HepG2 (cell line): Measurements from ENCODE around the gene SLC5A10. TPM values are rescaled to one million over a fixed set of nuclear protein-coding genes. Genes with fewer than 3 reads are reported as not detected.

Experiments used
- ATAC-seq: fragments of 200-7000 bp; cut with Tn5 transposase; 3 replicates; pipeline ENCODE4 v1.9.1; 2020; ENCODE audit warnings: mild to moderate bottlenecking, moderate library complexity
- BruUV-seq: library from RNA; stranded (reverse); fragments of 400-500 nt; replicated peaks from 2 replicates; lab custom pipeline; 2021; lab: Mats Ljungman, UMichigan
- CTCF ChIA-PET: fragments of 300-600 bp; formaldehyde crosslinking; extraction: SDS; loops from one replicate; lab custom pipeline; 2021; ENCODE audit warnings: low total read pairs, inconsistent platforms, low intra/inter-chr PET ratio; lab: Yijun Ruan, JAX
- POLR2A ChIA-PET: fragments of 350-600 bp; sonication (Branson Sonifier 250); formaldehyde crosslinking; loops from one replicate; lab custom pipeline; 2020; ENCODE audit warnings: antibody characterized with exemption, inconsistent platforms; lab: Yijun Ruan, JAX
- DNase-seq: peaks from one replicate; pipeline ENCODE4 v3.0.0-alpha.2; 2015; ENCODE audit warnings: low spot score
- FAIRE-seq: peaks from 3 replicates; lab custom pipeline; 2011; peaks lifted over from hg19 to GRCh38; lab: Jason Lieb, UNC
- H2AFZ ChIP-seq: one replicate; pipeline ENCODE4 v1.6.1; 2011; ENCODE audit warnings: low read length, inconsistent platforms
- H3K27ac ChIP-seq: fragments of 300-600 bp; 3 replicates; pipeline ENCODE4 v1.8.0; 2011; ENCODE audit warnings: mixed run types, mild to moderate bottlenecking, mixed read lengths, low read length, inconsistent platforms; ENCODE audit not compliant: insufficient read depth; ENCODE audit errors: extremely low read length
- H3K27me3 ChIP-seq, 2 experiments: fragments of 200-600 bp in 1 of 2; 2 replicates in 1 of 2; 3 replicates in 1 of 2; pipeline versions ENCODE4 v1.6.0 to v1.8.0; 2011; ENCODE audit warnings: low read length in 2 of 2, mild to moderate bottlenecking in 2 of 2, moderate library complexity in 2 of 2, inconsistent platforms in 1 of 2; ENCODE audit not compliant: insufficient read depth in 2 of 2, control insufficient read depth in 1 of 2
- H3K36me3 ChIP-seq, 2 experiments: fragments of 200-600 bp in 1 of 2; replicated peaks in 1 of 2; 2 replicates in 1 of 2; 3 replicates in 1 of 2; pipeline versions ENCODE4 v1.5.1 to v1.8.0; 2011; ENCODE audit warnings: low read length in 2 of 2, inconsistent platforms in 1 of 2; ENCODE audit not compliant: insufficient read depth in 2 of 2, control insufficient read depth in 1 of 2
- H3K4me1 ChIP-seq: 2 replicates; pipeline ENCODE4 v1.5.1; 2012; ENCODE audit warnings: low read length, inconsistent platforms; ENCODE audit not compliant: insufficient read depth
- H3K4me2 ChIP-seq: 2 replicates; pipeline ENCODE4 v1.6.0; 2011; ENCODE audit warnings: low read depth, low read length, inconsistent platforms
- H3K4me3 ChIP-seq, 3 experiments: fragments of 200-600 bp in 1 of 3; sonication (generic), shearing (Covaris generic) in 1 of 3; replicated peaks in 1 of 3; 2 replicates each; pipeline ENCODE4 v1.5.1; 2011 to 2016; ENCODE audit warnings: low read length in 3 of 3, inconsistent platforms in 2 of 3, low read depth in 2 of 3, mild to moderate bottlenecking in 2 of 3, control low read depth in 1 of 3, mixed read lengths in 1 of 3; ENCODE audit not compliant: insufficient read depth in 1 of 3
- H3K79me2 ChIP-seq: one replicate; pipeline ENCODE4 v1.6.1; 2011; ENCODE audit warnings: low read length, inconsistent platforms; ENCODE audit not compliant: insufficient read depth
- H3K9ac ChIP-seq: 2 replicates; pipeline ENCODE4 v1.6.0; 2011; ENCODE audit warnings: mild to moderate bottlenecking, low read depth, low read length, inconsistent platforms; ENCODE audit not compliant: insufficient read depth
- H3K9me3 ChIP-seq: 2 replicates; pipeline ENCODE4 v1.5.1; 2012; ENCODE audit warnings: mild to moderate bottlenecking, low read length
- H4K20me1 ChIP-seq: 2 replicates; pipeline ENCODE4 v1.6.0; 2011; ENCODE audit warnings: inconsistent platforms, mild to moderate bottlenecking, low read length, moderate library complexity; ENCODE audit not compliant: insufficient read depth
- ADNP ChIP-seq: sonication (generic); formaldehyde crosslinking; IDR thresholded peaks from 2 replicates; pipeline ENCODE4 v1.4.0; 2020; ENCODE audit warnings: missing genetic modification reagents
- EP300 ChIP-seq, 3 experiments: sonication (generic) in 1 of 3; formaldehyde crosslinking in 1 of 3; IDR thresholded peaks; 2 replicates each; pipeline versions ENCODE4 v1.5.1 to v1.6.1; 2011 to 2020; ENCODE audit warnings: low read depth in 2 of 3, low read length in 2 of 3, borderline replicate concordance in 1 of 3, improper control_type of control experiment in 1 of 3, mild to moderate bottlenecking in 1 of 3, missing genetic modification reagents in 1 of 3, moderate library complexity in 1 of 3
- EZH2 ChIP-seq: conservative IDR thresholded peaks from 2 replicates; pipeline ENCODE4 v1.6.1; 2012; ENCODE audit warnings: mild to moderate bottlenecking, low read depth, low read length, moderate library complexity
- HES4 ChIP-seq: sonication (generic); formaldehyde crosslinking; IDR thresholded peaks from 2 replicates; pipeline ENCODE4 v1.9.0; 2021; ENCODE audit warnings: mild to moderate bottlenecking, missing genetic modification reagents, borderline replicate concordance
- HNRNPK ChIP-seq: fragments of 200-400 bp; formaldehyde crosslinking; IDR thresholded peaks from 2 replicates; pipeline ENCODE4 v1.6.1; 2018; ENCODE audit warnings: low read length, low read depth, moderate library complexity, mild to moderate bottlenecking; ENCODE audit not compliant: poor library complexity, severe bottlenecking
- HOXA9 ChIP-seq: sonication (generic); formaldehyde crosslinking; IDR thresholded peaks from 2 replicates; pipeline ENCODE4 v1.8.1; 2022; ENCODE audit warnings: missing genetic modification reagents, mild to moderate bottlenecking, moderate library complexity, borderline replicate concordance
- MTF2 ChIP-seq: sonication (generic); formaldehyde crosslinking; IDR thresholded peaks from 2 replicates; pipeline ENCODE4 v1.5.0; 2020; ENCODE audit warnings: missing genetic modification reagents, borderline replicate concordance
- NFIC ChIP-seq: IDR thresholded peaks from 2 replicates; pipeline ENCODE4 v1.6.1; 2012; ENCODE audit warnings: mild to moderate bottlenecking, low read length, inconsistent platforms
- ZNF180 ChIP-seq: sonication (generic); formaldehyde crosslinking; IDR thresholded peaks from 2 replicates; pipeline ENCODE4 v1.4.0; 2020; ENCODE audit warnings: low read depth, missing genetic modification reagents, borderline replicate concordance
- ZNF256 ChIP-seq: sonication (generic); formaldehyde crosslinking; conservative IDR thresholded peaks from 2 replicates; pipeline ENCODE4 v1.4.0; 2020; ENCODE audit warnings: missing genetic modification reagents
- ZNF3 ChIP-seq: IDR thresholded peaks from 2 replicates; pipeline ENCODE4 v1.7.0; 2017; ENCODE audit warnings: inconsistent platforms
- ZNF33A ChIP-seq: sonication (generic); formaldehyde crosslinking; IDR thresholded peaks from 2 replicates; pipeline ENCODE4 v1.5.1; 2020; ENCODE audit warnings: missing genetic modification reagents, mild to moderate bottlenecking, moderate library complexity, borderline replicate concordance
- ZNF713 ChIP-seq: sonication (generic); formaldehyde crosslinking; IDR thresholded peaks from 2 replicates; pipeline ENCODE4 v1.4.0; 2020; ENCODE audit warnings: mild to moderate bottlenecking, missing genetic modification reagents
- ZNF883 ChIP-seq: sonication (generic); formaldehyde crosslinking; IDR thresholded peaks from 2 replicates; pipeline ENCODE4 v1.5.1; 2020; ENCODE audit warnings: mild to moderate bottlenecking, missing genetic modification reagents; ENCODE audit errors: not compliant biosample characterization
- WGBS: methylation state at CpG from one replicate; pipeline ENCODE4 v1.1.6; 2017; ENCODE audit warnings: low lambda C conversion rate; 5-methylcytosine and 5-hydroxymethylcytosine counted together
- in situ Hi-C: cut with HindIII; loops from 2 replicates; pipeline ENCODE4 v1.10.0; 2017; ENCODE audit warnings: low pct_unique_long_range_greater_than_20kb; ENCODE audit not compliant: extremely low pct_ligation_motif_present
- intact Hi-C: fragments of 100-400 bp; cut with micrococcal nuclease; formaldehyde crosslinking; loops from one replicate; pipeline ENCODE4 v1.10.0; 2022; ENCODE audit not compliant: unreplicated experiment
- polyA plus RNA-seq, 8 experiments: library from polyadenylated mRNA; depleted of rRNA in 3 of 8; stranded (reverse) in 7 of 8; unstranded in 1 of 8; fragments of >200 nt; fragmentation: Illumina TruSeq in 4 of 8; extraction: Trizol in 4 of 8; gene quantifications; 2 replicates each; pipeline versions ENCODE4 v1.2.1 to v1.2.3, GENCODE V29; 2011 to 2016; ENCODE audit warnings: low read depth in 4 of 8, missing spikeins in 1 of 8, mixed read lengths in 1 of 8; ENCODE audit not compliant: insufficient read depth in 1 of 8
- total RNA-seq, 5 experiments: library from RNA; depleted of rRNA; stranded (reverse); fragments of >200 nt; fragmentation: Illumina TruSeq; extraction: Trizol; gene quantifications; 2 replicates each; pipeline ENCODE4 v1.2.3, GENCODE V29; 2016; ENCODE audit warnings: low read depth in 1 of 5
- TF ChIP-seq, protein P1 (sequence below): sonication (generic); formaldehyde crosslinking; IDR thresholded peaks from 2 replicates; pipeline ENCODE4 v1.8.1; 2023; ENCODE audit warnings: mild to moderate bottlenecking, missing genetic modification reagents
- TF ChIP-seq, protein P2 (sequence below): sonication (generic); formaldehyde crosslinking; conservative IDR thresholded peaks from 2 replicates; pipeline ENCODE4 v1.5.0; 2020; ENCODE audit warnings: missing genetic modification reagents
- TF ChIP-seq, protein P3 (sequence below): sonication (generic); formaldehyde crosslinking; IDR thresholded peaks from 2 replicates; pipeline ENCODE4 v1.4.0; 2020; ENCODE audit warnings: missing genetic modification reagents

The SLC5A10 gene
- total and polyA plus RNA-seq, 2 of the 13 experiments (the other 11 are each of a cell fraction or from before 2014, with no cell fraction given): 0.05 TPM; not detected in 1

DNA sequence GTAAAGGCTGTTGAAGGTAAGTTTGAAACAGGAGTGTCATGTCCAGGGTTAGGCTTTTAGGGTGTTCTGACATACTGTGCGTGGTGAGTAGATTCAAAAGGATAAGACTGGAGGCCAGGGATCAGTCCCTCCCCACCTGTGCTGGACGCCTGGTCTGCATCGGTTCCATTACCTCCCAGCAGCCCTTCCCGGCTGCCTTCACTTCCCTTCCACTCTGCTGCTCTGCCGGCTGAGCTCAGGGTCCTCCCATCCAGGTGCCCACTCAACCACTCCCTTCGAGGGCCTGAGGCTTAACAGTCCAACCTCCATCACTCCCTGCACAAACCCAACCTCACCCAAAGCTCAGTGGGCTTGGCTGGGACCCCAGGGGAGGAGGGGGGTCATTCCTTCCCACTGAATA, 4.1 kb upstream of the SLC5A10 start (continued):
- no peak for TF ChIP-seq ADNP (CRISPR knock-in tag)

GRCh38 chr17:18948476-18949006, 3.4 kb upstream of the SLC5A10 start:
- Histone ChIP-seq H3K27me3 (peaks cover 1 to 38% of the 10 kb centered on the region in 2 experiments; a peak in 2 of 5 replicates), H3K79me2 (no peaks in the 10 kb centered on the region), H2AFZ (no peak overlapping the region), H3K9ac (no peak overlapping the region), H3K27ac (no peak overlapping the region), H4K20me1 (no peaks in the 10 kb centered on the region), H3K36me3 (no peaks in the 10 kb centered on the region), H3K4me1 (peaks cover 34% of the 10 kb centered on the region), H3K9me3 (no peaks in the 10 kb centered on the region), H3K4me3 (no peak overlapping the region), H3K4me2 (no peak overlapping the region)
- POLR2A ChIA-PET: no interaction called here
- ATAC-seq (no peak), DNase-seq (no peak), FAIRE-seq (no peak)
- CTCF ChIA-PET: no interaction called here
- TF ChIP-seq ZNF33A (no peak), EZH2 (no peak), ZNF3 (no peak), HNRNPK (no peak), HES4 (no peak), HOXA9 (CRISPR knock-in tag) (no peak), ZNF713 (CRISPR knock-in tag) (no peak), ZNF180 (CRISPR knock-in tag) (no peak), NFIC (no peak), EP300 (IDR thresholded peaks at IDR 0.05; ENCODE audit: low read depth in 2 of 2, low read length in 2 of 2) (no peak), EP300 (CRISPR knock-in tag; IDR thresholded peaks at IDR 0.05; ENCODE audit: borderline replicate concordance) (no peak), ZNF256 (no peak), MTF2 (no peak), ZNF883 (CRISPR knock-in tag) (no peak)
- TF ChIP-seq, protein P1, sequence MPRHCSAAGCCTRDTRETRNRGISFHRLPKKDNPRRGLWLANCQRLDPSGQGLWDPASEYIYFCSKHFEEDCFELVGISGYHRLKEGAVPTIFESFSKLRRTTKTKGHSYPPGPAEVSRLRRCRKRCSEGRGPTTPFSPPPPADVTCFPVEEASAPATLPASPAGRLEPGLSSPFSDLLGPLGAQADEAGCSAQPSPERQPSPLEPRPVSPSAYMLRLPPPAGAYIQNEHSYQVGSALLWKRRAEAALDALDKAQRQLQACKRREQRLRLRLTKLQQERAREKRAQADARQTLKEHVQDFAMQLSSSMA (CRISPR knock-in tag): no peak
- TF ChIP-seq, protein P2, sequence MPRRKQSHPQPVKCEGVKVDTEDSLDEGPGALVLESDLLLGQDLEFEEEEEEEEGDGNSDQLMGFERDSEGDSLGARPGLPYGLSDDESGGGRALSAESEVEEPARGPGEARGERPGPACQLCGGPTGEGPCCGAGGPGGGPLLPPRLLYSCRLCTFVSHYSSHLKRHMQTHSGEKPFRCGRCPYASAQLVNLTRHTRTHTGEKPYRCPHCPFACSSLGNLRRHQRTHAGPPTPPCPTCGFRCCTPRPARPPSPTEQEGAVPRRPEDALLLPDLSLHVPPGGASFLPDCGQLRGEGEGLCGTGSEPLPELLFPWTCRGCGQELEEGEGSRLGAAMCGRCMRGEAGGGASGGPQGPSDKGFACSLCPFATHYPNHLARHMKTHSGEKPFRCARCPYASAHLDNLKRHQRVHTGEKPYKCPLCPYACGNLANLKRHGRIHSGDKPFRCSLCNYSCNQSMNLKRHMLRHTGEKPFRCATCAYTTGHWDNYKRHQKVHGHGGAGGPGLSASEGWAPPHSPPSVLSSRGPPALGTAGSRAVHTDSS (CRISPR knock-in tag): no peak
- TF ChIP-seq, protein P3, sequence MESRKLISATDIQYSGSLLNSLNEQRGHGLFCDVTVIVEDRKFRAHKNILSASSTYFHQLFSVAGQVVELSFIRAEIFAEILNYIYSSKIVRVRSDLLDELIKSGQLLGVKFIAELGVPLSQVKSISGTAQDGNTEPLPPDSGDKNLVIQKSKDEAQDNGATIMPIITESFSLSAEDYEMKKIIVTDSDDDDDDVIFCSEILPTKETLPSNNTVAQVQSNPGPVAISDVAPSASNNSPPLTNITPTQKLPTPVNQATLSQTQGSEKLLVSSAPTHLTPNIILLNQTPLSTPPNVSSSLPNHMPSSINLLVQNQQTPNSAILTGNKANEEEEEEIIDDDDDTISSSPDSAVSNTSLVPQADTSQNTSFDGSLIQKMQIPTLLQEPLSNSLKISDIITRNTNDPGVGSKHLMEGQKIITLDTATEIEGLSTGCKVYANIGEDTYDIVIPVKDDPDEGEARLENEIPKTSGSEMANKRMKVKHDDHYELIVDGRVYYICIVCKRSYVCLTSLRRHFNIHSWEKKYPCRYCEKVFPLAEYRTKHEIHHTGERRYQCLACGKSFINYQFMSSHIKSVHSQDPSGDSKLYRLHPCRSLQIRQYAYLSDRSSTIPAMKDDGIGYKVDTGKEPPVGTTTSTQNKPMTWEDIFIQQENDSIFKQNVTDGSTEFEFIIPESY: no peak
- BruUV-seq: no TSS peak
- WGBS: 63% methylated on average over 8 of the region's 8 CpGs
- in situ Hi-C loops (no loop called here), intact Hi-C loops (no loop called here)
